GM12891 (cell line): Measurements from ENCODE around the gene TRPM3.

ENCODE experiments used
- POLR2A ChIP-seq: IDR thresholded peaks from 2 replicates; pipeline ENCODE4 v1.6.1; 2011; ENCODE audit warnings: low read depth, low read length, control low read depth
- POLR2AphosphoS5 ChIP-seq: IDR thresholded peaks from 2 replicates; pipeline ENCODE4 v1.6.1; 2011; ENCODE audit warnings: low read depth, low read length, control low read depth
- TAF1 ChIP-seq: IDR thresholded peaks from 2 replicates; pipeline ENCODE4 v1.6.1; 2011; ENCODE audit warnings: low read depth, low read length, control low read depth

- no peak for TF ChIP-seq POLR2A
- TF ChIP-seq POLR2AphosphoS5: no peak
- TF ChIP-seq TAF1: no peak
Measured at GRCh38 chr9:70554881-70555280, 566.5 kb downstream of the TRPM3 start.
